Stimulated activated CD4-positive, alpha-beta T cell treated with anti-CD3 and anti-CD28 coated beads, TNF-alpha, amount 100 ng/mL, for 1 hour (primary cell): ENCODE data around the gene MKLN1.
"Not testable (repeated sequence)": the region's sequence is repeated elsewhere in the genome, so short reads cannot be mapped to it uniquely, and the experiment has no call there.

ENCODE experiments used
- DNase-seq, 3 donors: peaks; one replicate each; pipeline ENCODE4 v3.0.0-alpha.2; 2020; ENCODE audit warnings: low read depth in 3 of 3, low spot score in 1 of 3

The MKLN1 gene

GRCh38 chr7:131307627-131308026 is 20.0 kb upstream of the MKLN1 start:
- no peak for DNase-seq

DNA sequence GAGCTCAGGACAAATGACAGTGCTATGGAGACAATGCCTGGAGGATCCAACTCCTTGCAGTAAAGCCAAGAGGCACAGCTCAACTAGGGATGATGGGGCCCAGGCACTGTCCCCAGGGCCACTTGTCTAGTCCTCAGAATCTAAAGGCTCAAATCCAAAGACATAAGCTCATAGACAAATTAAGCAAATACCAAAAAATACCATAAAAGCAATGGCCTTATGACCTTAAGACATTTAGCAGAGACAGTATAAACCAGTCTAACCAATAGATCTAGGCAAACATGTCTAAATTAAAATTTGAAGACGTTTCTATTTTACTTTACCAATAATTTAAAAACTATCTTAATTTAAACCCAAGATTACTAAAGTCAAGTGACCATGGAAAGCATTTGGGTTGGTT is 14.8 kb upstream of the MKLN1 start:
- DNase-seq, result no peak

GRCh38 chr7:131320603-131321002 is 7.1 kb upstream of the MKLN1 start:
- no peak for DNase-seq

GRCh38 chr7:131321656-131322055 is 6.0 kb upstream of the MKLN1 start:
- DNase-seq, result no peak

DNA sequence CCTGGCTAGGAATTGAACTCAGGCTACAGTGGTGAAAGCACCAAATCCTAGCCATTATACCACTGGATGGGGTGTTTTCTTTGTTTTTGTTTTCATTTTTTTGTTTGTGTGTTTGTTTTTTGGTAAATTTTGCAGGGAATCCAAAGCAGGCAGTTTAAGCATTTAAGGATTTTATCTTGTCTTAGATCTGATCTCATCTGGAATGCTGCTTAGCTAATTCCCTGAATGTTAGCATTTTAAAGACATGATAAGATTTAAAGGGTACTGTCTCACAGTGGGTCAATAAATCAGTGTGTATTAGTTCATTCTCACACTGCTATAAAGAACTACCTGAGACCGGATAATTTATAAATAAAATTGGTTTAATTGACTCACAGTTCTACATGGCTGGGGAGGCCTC is 5.6 kb upstream of the MKLN1 start:
- DNase-seq, result no peak

- no peak for DNase-seq
Measured at GRCh38 chr7:131322861-131323260, 4.8 kb upstream of the MKLN1 start.

GRCh38 chr7:131325179-131325840 is 2.4 kb upstream of the MKLN1 start:
- no peak for DNase-seq

GRCh38 chr7:131326576-131326975 is 1.1 kb upstream of the MKLN1 start:
- no peak for DNase-seq

GRCh38 chr7:131327049-131327625 is 539 bp upstream of the MKLN1 start:
- DNase-seq, result no peak

- DNase-seq, result no peak
Measured at GRCh38 chr7:131328377-131329175, 900 bp downstream of the MKLN1 start.

DNA sequence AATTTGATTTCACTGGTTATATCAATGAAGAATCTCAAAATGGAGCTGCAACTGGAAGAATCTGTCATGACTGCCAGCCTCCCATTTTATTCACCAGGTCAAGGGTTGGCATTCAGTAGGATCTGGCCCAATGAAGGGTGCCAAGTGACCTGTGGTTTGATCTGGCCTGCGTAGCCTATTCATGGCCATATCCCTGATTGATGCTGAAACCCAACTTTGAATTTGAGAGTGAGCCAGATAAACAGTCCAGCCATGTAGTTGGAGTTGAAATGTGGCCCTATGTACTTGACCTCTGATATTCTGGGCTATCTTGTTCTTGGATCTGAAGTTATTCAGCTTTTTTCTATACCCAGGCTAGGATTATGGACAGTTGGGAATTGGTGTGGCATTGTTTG is 1.5 kb downstream of the MKLN1 start:
- no peak for DNase-seq

DNA sequence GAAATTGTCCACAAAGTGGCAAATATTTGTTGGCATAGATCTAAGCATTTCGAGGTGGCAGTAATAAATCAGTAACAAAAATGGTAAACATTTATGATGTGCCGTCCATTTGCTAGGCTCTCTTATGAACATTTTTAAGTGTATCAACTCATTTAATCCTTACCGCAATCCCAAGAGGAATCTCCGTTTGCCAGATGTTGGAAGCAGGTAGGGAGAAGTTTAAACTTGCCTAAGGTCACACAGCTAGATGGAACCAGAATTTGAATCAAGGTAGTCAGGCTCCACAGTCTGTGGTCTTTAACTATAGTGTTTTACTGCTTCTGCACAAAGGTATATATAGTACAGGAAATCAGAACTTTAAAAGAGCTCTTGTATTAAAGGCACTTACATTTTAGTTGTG is 2.6 kb downstream of the MKLN1 start:
- DNase-seq, result no peak

DNA sequence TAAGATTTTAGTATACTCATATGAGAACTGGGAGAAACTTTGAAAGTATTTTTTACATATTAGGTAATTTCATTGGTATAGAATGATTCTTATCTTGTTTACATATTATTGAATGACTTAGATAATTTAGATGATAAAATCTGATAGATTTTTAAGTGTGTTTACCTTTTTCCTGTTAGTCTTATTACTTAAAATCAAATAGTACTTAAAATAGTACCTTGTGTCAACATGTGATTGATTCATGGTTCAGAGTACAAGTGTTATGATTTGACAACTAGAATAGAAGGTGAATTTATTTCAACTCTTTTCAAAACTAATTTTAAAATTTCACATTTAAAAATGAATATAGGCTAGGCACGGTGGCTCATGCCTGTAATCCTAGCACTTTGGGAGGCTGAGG is 4.1 kb downstream of the MKLN1 start:
- no peak for DNase-seq

DNA sequence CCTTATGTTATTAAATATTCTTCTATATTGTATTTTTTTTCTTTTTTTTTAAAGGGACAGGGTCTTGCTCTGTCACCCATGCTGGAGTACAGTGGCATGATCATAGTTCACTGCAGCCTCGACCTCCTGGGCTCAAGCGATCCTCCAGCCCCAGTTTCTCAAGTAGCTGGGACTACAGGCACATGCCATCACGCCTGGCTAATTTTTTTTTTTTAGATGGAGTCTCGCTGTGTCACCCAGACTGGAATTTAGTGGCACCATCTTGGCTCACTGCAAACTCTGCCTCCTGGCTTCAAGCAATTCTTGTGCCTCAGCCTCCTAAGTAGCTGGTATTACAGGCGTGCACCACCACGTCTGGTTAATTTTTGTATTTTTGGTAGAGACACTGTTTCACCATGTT is 5.1 kb downstream of the MKLN1 start:
- not testable (repeated sequence) for DNase-seq

GRCh38 chr7:131335639-131336381 is 8.1 kb downstream of the MKLN1 start:
- DNase-seq, result no peak

DNA sequence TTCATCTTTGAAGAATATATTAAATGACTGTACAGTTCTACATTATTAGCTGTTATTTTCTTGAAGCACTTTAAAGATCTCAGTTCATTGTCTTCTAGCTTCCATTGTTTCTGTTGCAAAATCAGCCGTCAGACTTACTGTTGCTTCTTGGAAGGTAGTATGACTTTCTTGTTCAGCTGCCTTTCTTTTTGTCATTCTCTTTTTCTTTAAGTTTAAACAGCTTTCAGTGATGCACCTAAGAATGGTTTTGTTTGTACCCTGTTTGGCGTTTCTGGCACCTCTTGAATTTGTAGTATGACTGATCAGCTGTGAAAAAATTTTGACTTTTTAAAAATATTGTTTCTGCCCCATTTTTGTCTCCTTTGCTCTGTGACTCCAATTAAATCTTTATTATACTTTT is 9.3 kb downstream of the MKLN1 start:
- no peak for DNase-seq

- no peak for DNase-seq
Measured at GRCh38 chr7:131338173-131338572, 10.5 kb downstream of the MKLN1 start.

DNA sequence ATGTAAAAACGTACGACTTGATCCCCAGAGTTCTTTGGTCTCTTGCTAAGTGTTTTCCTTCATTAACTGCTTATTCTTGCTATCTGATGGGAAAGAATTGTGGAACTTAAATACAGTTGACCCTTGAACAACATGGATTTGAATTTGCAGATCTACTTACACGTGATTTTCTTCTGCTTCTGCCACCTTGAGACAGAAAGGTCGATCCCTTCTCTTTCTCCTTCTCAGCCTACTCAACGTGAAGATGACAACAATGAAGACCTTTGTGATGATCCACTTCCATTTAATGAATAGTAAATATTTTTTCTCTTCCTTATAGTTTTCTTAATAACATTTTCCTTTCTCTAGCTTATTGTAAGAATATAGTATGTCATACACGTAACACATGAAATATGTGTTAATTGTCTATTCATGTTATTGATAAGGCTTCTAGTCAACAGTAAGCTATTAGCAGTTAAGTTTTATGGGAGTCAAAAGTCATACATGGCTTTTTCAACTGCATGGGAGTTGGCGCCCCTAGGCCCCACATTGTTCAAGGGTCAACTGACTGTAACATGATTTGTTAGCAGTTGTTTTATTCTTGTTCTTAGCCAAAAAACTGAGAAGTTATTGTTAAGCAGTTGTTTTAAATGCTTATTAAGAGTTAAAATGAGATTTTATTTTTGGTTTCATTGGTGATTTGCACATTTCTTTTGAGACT is 11.2 kb downstream of the MKLN1 start:
- DNase-seq, result no peak

GRCh38 chr7:131341690-131342089 is 14.0 kb downstream of the MKLN1 start:
- no peak for DNase-seq

DNA sequence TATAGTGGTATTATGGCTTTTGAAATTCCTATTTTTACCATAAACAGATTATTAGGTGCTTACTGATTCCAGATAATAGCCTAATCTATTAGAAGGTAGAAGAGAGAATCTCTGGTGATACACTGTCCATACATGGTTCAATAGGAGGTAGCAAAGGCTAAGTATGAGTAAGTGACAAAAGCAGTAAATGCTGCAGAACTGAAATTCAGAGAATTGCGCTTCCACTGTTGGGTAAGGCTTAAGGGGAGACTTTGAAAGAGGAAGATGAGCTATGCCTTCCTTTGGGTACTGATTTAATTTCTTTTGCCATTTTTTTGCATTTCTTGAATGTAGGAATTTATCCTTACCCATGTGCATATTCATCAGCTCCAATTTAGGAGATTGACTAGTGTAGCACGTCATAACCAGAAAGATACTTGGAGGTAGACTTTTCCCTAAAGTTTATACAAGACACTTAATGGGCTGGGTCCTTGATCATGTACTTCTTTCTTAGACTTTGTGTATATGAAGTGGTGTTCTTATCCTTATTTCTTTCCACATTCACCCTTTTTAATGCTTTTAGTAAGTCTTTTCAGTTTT is 15.3 kb downstream of the MKLN1 start:
- no peak for DNase-seq
